Cardiac muscle cell (in vitro differentiated cells and primary cell): Measurements from ENCODE around the gene GABBR1. TPM values are rescaled to one million over a fixed set of nuclear protein-coding genes. Genes with fewer than 3 reads are reported as not detected.

Source experiments
- DNase-seq, 2 donors: peaks; one replicate each; pipeline versions ENCODE4 v3.0.0 to v3.0.0-alpha.2; 2010 to 2017; ENCODE audit warnings: low read depth in 1 of 2, low spot score in 1 of 2
- H3K27ac ChIP-seq: fragments of 200-600 bp; sonication (generic); 2 replicates; pipeline ENCODE4 v1.5.1; 2016
- H3K27me3 ChIP-seq: fragments of 200-600 bp; sonication (generic); 2 replicates; pipeline ENCODE4 v1.6.0; 2016; ENCODE audit warnings: control low read depth
- H3K36me3 ChIP-seq: fragments of 200-600 bp; sonication (generic); 2 replicates; pipeline ENCODE4 v1.5.1; 2016; ENCODE audit warnings: control low read depth
- H3K4me1 ChIP-seq: fragments of 200-600 bp; sonication (generic); 2 replicates; pipeline ENCODE4 v1.8.1; 2017; ENCODE audit warnings: low read depth, mild to moderate bottlenecking, mixed run types
- H3K4me3 ChIP-seq: fragments of 200-600 bp; sonication (generic); 2 replicates; pipeline ENCODE4 v1.5.1; 2016; ENCODE audit warnings: mild to moderate bottlenecking
- H3K9me3 ChIP-seq: fragments of 200-600 bp; sonication (generic); 2 replicates; pipeline ENCODE4 v1.5.1; 2017; ENCODE audit warnings: low read depth, mild to moderate bottlenecking, control low read depth
- polyA plus RNA-seq: library from polyadenylated mRNA; unstranded; fragments of >200 nt; fragmentation: Nextera tagmentation; extraction: Ambion mirVana; gene quantifications from 2 replicates; pipeline ENCODE4 v1.2.1, GENCODE V29; 2016
- total RNA-seq: library from RNA; depleted of rRNA; stranded (reverse); fragments of >200 nt; gene quantifications from 2 replicates; pipeline ENCODE4 v1.2.3, GENCODE V29; 2016
- TF ChIP-seq, protein P1 (sequence below): IDR thresholded peaks from 2 replicates; pipeline ENCODE4 v1.5.1; 2012; ENCODE audit warnings: low read depth, mild to moderate bottlenecking, low read length

The GABBR1 gene
- total and polyA plus RNA-seq, 2 experiments from 2014 or later, result 67.0 to 101 TPM

DNA sequence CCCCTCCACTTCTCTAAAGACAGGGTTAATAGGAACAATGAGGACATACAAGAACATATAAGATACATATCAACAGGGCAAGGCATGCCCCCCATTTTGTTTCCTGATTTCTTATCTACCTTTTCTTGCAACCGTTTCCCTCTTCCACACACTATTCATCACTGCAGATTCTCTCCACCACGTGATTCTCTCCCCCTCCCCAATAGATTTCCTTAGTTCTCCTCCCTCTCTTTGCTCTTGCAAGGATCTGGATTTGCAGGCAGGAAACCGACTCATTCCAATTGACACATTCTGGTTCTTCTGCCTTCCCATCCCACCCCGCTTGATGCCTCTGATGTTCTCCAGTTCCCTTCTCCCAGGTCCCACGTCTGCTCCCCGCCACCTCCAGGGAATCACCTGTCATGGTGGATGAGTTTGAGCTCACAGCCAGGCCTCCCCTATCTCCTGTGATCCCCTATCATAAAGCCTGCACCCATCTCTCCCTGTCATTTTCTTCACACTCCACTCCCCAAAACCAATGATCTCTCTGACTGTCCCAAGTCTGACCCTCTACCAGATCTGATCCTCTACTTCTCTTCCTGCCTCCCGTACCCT, 7.5 kb downstream of the GABBR1 start:
- Histone ChIP-seq H3K4me1 (no peaks in the 10 kb centered on the region), H3K9me3 (no peaks in the 10 kb centered on the region), H3K4me3 (no peak overlapping the region), H3K27me3 (no peaks in the 10 kb centered on the region), H3K36me3 (peaks cover 26% of the 10 kb centered on the region), H3K27ac (no peak overlapping the region)
- TF ChIP-seq, protein P1, sequence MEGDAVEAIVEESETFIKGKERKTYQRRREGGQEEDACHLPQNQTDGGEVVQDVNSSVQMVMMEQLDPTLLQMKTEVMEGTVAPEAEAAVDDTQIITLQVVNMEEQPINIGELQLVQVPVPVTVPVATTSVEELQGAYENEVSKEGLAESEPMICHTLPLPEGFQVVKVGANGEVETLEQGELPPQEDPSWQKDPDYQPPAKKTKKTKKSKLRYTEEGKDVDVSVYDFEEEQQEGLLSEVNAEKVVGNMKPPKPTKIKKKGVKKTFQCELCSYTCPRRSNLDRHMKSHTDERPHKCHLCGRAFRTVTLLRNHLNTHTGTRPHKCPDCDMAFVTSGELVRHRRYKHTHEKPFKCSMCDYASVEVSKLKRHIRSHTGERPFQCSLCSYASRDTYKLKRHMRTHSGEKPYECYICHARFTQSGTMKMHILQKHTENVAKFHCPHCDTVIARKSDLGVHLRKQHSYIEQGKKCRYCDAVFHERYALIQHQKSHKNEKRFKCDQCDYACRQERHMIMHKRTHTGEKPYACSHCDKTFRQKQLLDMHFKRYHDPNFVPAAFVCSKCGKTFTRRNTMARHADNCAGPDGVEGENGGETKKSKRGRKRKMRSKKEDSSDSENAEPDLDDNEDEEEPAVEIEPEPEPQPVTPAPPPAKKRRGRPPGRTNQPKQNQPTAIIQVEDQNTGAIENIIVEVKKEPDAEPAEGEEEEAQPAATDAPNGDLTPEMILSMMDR, result no peak
- no peak for DNase-seq

DNA sequence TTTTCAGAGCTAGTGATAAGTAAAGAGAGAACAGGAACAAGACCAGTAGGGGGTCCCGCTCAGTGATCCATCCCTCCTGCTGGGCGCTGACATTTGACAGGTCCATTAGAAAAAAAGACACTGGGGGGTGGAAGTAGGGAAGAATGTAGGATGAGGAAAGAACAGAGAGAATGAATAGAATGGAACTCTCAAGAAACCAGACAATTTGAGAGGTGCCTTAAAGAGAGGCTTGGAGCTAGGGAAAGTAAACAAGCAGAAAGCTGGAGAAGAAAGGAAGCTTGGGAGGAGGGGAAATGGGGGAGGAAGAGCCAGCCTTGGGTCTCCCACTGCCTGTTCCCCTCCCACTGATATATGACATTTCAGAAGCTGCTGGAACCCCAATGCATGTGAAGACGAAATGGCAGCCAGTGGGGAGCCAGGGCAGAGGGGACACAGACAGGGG, 8.4 kb downstream of the GABBR1 start:
- H3K4me3 ChIP-seq, result no peak overlapping the region
- H3K9me3 ChIP-seq, result no peaks in the 10 kb centered on the region
- TF ChIP-seq, protein P1, result no peak
- no peaks in the 10 kb centered on the region for H3K27me3 ChIP-seq
- no peaks in the 10 kb centered on the region for H3K4me1 ChIP-seq
- no peak overlapping the region for H3K27ac ChIP-seq
- no peak for DNase-seq
- peaks cover 32% of the 10 kb centered on the region for H3K36me3 ChIP-seq

DNA sequence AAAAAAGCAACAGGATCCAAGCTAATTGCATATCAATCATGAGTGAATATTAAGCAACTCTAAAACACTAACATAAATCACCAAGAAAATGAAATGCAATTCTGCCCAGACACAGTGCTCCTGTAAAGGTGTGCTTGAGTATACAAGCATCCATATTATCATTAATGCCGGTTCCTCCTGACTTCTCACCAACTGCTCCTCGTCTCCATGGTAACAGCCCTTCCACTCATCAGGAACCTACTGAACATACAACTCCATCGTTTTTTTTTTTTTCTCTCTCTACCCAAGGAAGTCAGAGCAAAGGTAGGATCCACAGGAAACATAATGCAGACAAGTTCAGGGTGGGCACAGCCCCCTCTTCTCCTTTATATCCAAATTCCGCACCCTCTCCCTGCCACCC, 12.4 kb downstream of the GABBR1 start:
- Histone ChIP-seq H3K27ac (no peak overlapping the region), H3K9me3 (no peaks in the 10 kb centered on the region), H3K4me1 (no peaks in the 10 kb centered on the region), H3K4me3 (no peak overlapping the region), H3K36me3 (peaks cover 55% of the 10 kb centered on the region), H3K27me3 (no peaks in the 10 kb centered on the region)
- no peak for DNase-seq
- TF ChIP-seq, protein P1, result no peak

DNA sequence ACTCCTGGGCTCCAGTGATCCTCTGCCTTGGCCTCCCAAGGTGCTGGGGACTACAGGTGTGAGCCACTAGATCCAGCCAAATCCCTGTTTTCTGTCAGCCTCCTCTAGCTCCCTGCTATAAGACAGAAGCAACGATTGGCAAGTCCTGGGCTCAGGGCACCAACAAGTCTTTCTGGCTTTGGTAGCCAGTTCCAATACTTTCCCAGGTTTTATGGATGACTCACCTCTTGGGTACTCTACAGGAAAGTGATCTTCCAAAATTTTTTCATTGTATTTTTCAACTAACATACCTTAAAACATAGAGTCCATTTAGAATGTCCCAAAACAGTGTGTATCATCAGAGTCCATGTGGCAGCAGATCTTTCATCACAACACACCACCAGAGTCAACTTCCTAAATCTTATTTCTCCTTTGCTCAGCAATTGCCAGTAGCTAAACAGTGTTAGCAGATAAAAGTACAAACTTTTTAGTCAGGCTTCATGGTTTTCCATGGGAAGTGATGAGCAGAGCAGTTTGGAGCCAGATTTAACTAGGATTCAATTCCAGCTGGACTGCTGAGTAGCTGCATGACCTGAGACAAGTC, 13.3 kb downstream of the GABBR1 start:
- DNase-seq, result no peak
- Histone ChIP-seq H3K9me3 (no peaks in the 10 kb centered on the region), H3K4me3 (no peak overlapping the region), H3K27ac (no peak overlapping the region), H3K36me3 (peaks cover 55% of the 10 kb centered on the region), H3K4me1 (no peaks in the 10 kb centered on the region), H3K27me3 (no peaks in the 10 kb centered on the region)
- TF ChIP-seq, protein P1, result no peak

DNA sequence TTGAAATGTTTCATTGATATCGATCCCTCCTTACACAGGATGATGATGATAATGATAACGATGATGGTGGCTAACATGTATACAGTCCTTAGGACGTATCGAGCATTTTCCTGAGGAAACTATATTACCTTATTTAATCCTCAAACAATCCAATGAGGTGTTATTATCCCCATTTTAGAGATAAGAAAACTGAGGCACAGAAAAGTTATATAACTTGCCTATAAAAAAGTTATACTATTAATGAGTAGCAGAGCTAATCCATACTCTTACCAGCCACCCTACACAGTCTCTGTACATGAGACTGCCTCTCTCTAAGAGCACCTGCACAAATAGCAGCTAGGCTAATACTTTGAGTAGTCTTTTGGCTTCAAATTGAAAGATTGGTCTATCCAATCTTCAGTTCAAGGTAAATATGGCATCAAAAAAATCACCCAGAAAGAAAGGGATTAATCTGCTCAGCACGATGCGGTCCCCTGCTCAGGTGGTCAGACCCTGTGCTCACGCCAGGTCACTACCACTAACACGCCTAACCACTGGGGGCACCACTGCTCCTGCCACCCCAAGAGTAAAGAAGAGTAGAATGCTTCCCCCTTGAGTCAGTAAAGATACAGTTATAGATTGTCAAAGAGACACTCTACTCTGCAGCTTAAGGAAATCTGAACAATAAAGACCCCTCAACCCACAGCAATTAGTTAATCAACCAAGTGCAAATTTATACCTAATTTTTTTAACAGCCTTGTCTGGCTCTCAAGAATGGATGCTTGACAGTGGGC, 15.0 kb downstream of the GABBR1 start:
- no peak for DNase-seq
- H3K27me3 ChIP-seq, result no peaks in the 10 kb centered on the region
- no peaks in the 10 kb centered on the region for H3K9me3 ChIP-seq
- H3K4me1 ChIP-seq, result no peaks in the 10 kb centered on the region
- no peak overlapping the region for H3K27ac ChIP-seq
- peaks cover 58% of the 10 kb centered on the region for H3K36me3 ChIP-seq
- no peak overlapping the region for H3K4me3 ChIP-seq
- TF ChIP-seq, protein P1, result peak; percentile 20
